MM.1S (cell line): Measurements from ENCODE around the gene IL15.
"Not testable (repeated sequence)": the region's sequence is repeated elsewhere in the genome, so short reads cannot be mapped to it uniquely, and the experiment has no call there.

ENCODE experiments used
- DNase-seq: peaks from one replicate; pipeline ENCODE4 v3.0.0-alpha.2; 2015
- H2AFZ ChIP-seq: fragments of 300-600 bp; sonication (generic); 2 replicates; pipeline ENCODE4 v1.6.0; 2016; ENCODE audit warnings: antibody characterized with exemption, low read length
- H3F3A ChIP-seq: fragments of 300-600 bp; sonication (generic); 2 replicates; pipeline ENCODE4 v1.6.1; 2016; ENCODE audit warnings: mild to moderate bottlenecking, antibody characterized with exemption, low read length, moderate library complexity, mixed read lengths; ENCODE audit not compliant: insufficient read depth
- H3K27ac ChIP-seq: fragments of 300-600 bp; sonication (generic); 2 replicates; pipeline ENCODE4 v1.5.1; 2016; ENCODE audit warnings: mild to moderate bottlenecking, low read length
- H3K27me3 ChIP-seq: fragments of 300-600 bp; sonication (generic); replicated peaks from 2 replicates; pipeline ENCODE4 v1.6.0; 2016; ENCODE audit warnings: low read length; ENCODE audit not compliant: insufficient read depth
- H3K36me3 ChIP-seq: fragments of 300-600 bp; sonication (generic); replicated peaks from 2 replicates; pipeline ENCODE4 v1.6.1; 2016; ENCODE audit warnings: mild to moderate bottlenecking, low read length, mixed read lengths; ENCODE audit not compliant: insufficient read depth
- H3K4me1 ChIP-seq: fragments of 300-600 bp; sonication (generic); 2 replicates; pipeline ENCODE4 v1.6.1; 2016; ENCODE audit warnings: low read length, mixed read lengths
- H3K4me2 ChIP-seq: fragments of 300-600 bp; sonication (generic); 2 replicates; pipeline ENCODE4 v1.6.0; 2016; ENCODE audit warnings: low read depth, low read length
- H3K4me3 ChIP-seq: fragments of 300-600 bp; sonication (generic); 2 replicates; pipeline ENCODE4 v1.5.1; 2016; ENCODE audit warnings: low read length, mixed read lengths
- H3K79me2 ChIP-seq: fragments of 300-600 bp; sonication (generic); 2 replicates; pipeline ENCODE4 v1.6.1; 2016; ENCODE audit warnings: mixed run types, low read length, mixed read lengths
- H3K9ac ChIP-seq: fragments of 300-600 bp; sonication (generic); 2 replicates; pipeline ENCODE4 v1.6.1; 2016; ENCODE audit warnings: low read length, mixed read lengths
- H3K9me2 ChIP-seq: fragments of 300-600 bp; sonication (generic); replicated peaks from 2 replicates; pipeline ENCODE4 v1.6.1; 2016; ENCODE audit warnings: mild to moderate bottlenecking, low read length, mixed read lengths; ENCODE audit not compliant: insufficient read depth
- H3K9me3 ChIP-seq: fragments of 300-600 bp; sonication (generic); replicated peaks from 2 replicates; pipeline ENCODE4 v1.6.1; 2016; ENCODE audit warnings: mild to moderate bottlenecking, low read length, mixed read lengths; ENCODE audit not compliant: insufficient read depth
- H4K20me1 ChIP-seq: fragments of 300-600 bp; sonication (generic); 2 replicates; pipeline ENCODE4 v1.6.1; 2016; ENCODE audit warnings: mild to moderate bottlenecking, low read length, moderate library complexity, mixed read lengths; ENCODE audit not compliant: insufficient read depth
- CTCF ChIP-seq: fragments of 300-600 bp; sonication (generic); IDR thresholded peaks from 2 replicates; pipeline ENCODE4 v1.5.1; 2016; ENCODE audit warnings: antibody characterized with exemption, low read length, mixed read lengths
- EZH2 ChIP-seq: fragments of 300-600 bp; sonication (generic); optimal IDR thresholded peaks from 2 replicates; pipeline ENCODE3; 2017; ENCODE audit warnings: low read depth, mild to moderate bottlenecking, antibody characterized with exemption, low read length, mixed read lengths
- EZH2phosphoT487 ChIP-seq: fragments of 300-600 bp; sonication (generic); IDR thresholded peaks from 2 replicates; pipeline ENCODE4 v1.6.1; 2018; ENCODE audit warnings: antibody characterized with exemption, low read length

The IL15 gene

GRCh38 chr4:141599853-141600252 lies 36.5 kb upstream of the IL15 start:
- H2AFZ ChIP-seq = no peak overlapping the region
- H4K20me1 ChIP-seq = no peaks in the 10 kb centered on the region
- H3K79me2 ChIP-seq = no peaks in the 10 kb centered on the region
- H3K4me3 ChIP-seq = no peak overlapping the region
- DNase-seq = no peak
- no peaks in the 10 kb centered on the region for H3K27me3 ChIP-seq
- H3K9ac ChIP-seq = no peak overlapping the region
- no peak for TF ChIP-seq EZH2phosphoT487
- TF ChIP-seq EZH2 = no peak
- TF ChIP-seq CTCF = no peak
- H3K9me2 ChIP-seq = no peaks in the 10 kb centered on the region
- no peaks in the 10 kb centered on the region for H3K9me3 ChIP-seq
- H3K36me3 ChIP-seq = no peaks in the 10 kb centered on the region
- H3K27ac ChIP-seq = no peak overlapping the region
- H3K4me1 ChIP-seq = no peaks in the 10 kb centered on the region
- H3F3A ChIP-seq = no peaks in the 10 kb centered on the region
- H3K4me2 ChIP-seq = no peak overlapping the region

GRCh38 chr4:141604683-141605082 lies 31.7 kb upstream of the IL15 start:
- not testable (repeated sequence) for H4K20me1 ChIP-seq, H3K9ac ChIP-seq, H2AFZ ChIP-seq, H3K36me3 ChIP-seq, H3K4me3 ChIP-seq, DNase-seq, H3K27ac ChIP-seq, H3K9me2 ChIP-seq, H3K4me2 ChIP-seq, H3K79me2 ChIP-seq, H3K27me3 ChIP-seq, H3F3A ChIP-seq, H3K9me3 ChIP-seq
- H3K4me1 ChIP-seq = peaks cover 11% of the 10 kb centered on the region; the same call in 1 of the 2 replicates

DNA sequence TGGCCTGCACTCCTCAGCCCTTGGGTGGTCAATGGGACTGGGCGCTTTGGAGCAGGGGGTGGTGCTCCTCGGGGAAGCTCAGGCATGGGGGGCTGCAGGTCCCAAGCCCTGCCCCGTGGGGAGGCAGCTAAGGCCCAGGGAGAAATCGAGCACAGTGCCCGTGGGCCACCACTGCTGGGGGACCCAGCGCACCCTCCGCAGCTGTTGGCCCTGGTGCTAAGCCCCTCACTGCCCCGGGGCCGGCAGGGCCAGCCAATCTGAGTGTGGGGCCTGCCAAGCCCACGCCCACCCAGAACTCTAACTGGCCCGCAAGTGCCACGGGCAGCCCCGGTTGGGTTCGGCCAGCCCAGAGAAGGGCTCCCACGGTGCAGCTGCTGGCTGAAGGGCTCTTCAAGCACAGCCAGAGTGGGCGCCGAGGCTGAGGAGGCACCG lies 30.9 kb upstream of the IL15 start:
- Histone ChIP-seq H2AFZ (no peak overlapping the region), H3K4me3 (no peak overlapping the region), H3K4me1 (peaks cover 11% of the 10 kb centered on the region; the same call in 1 of the 2 replicates), H3K4me2 (no peak overlapping the region), H3K27ac (no peak overlapping the region), H3K9ac (no peak overlapping the region), H3K9me3 (no peaks in the 10 kb centered on the region), H3K79me2 (no peaks in the 10 kb centered on the region), H3K27me3 (no peaks in the 10 kb centered on the region), H3K9me2 (no peaks in the 10 kb centered on the region), H4K20me1 (no peaks in the 10 kb centered on the region), H3K36me3 (no peaks in the 10 kb centered on the region), H3F3A (no peaks in the 10 kb centered on the region)
- TF ChIP-seq CTCF (no peak), EZH2 (no peak), EZH2phosphoT487 (no peak)
- no peak for DNase-seq

- H3F3A ChIP-seq = peaks cover 6% of the 10 kb centered on the region
- H2AFZ ChIP-seq = no peak overlapping the region
- H3K4me1 ChIP-seq = peaks cover 15% of the 10 kb centered on the region
- no peaks in the 10 kb centered on the region for H3K79me2 ChIP-seq
- H3K9me3 ChIP-seq = no peaks in the 10 kb centered on the region
- no peaks in the 10 kb centered on the region for H3K9me2 ChIP-seq
- no peaks in the 10 kb centered on the region for H3K36me3 ChIP-seq
- H3K4me3 ChIP-seq = no peak overlapping the region
- no peak overlapping the region for H3K4me2 ChIP-seq
- no peak for TF ChIP-seq EZH2
- TF ChIP-seq CTCF = no peak
- TF ChIP-seq EZH2phosphoT487 = no peak
- H3K27me3 ChIP-seq = no peaks in the 10 kb centered on the region
- no peak for DNase-seq
- no peaks in the 10 kb centered on the region for H4K20me1 ChIP-seq
- no peak overlapping the region for H3K27ac ChIP-seq
- H3K9ac ChIP-seq = no peak overlapping the region
Observed at GRCh38 chr4:141609243-141609642, 27.1 kb upstream of the IL15 start.
